Mesothelial cell of epicardium (in vitro differentiated cells): ENCODE data around the gene MGST1. TPM values are rescaled to one million over a fixed set of nuclear protein-coding genes. Genes with fewer than 3 reads are reported as not detected.
"Not testable (repeated sequence)": the region's sequence is repeated elsewhere in the genome, so short reads cannot be mapped to it uniquely, and the experiment has no call there.

Experiments used
- DNase-seq, 2 experiments: peaks; one replicate each; pipeline ENCODE4 v3.0.0; 2021; ENCODE audit warnings: low spot score in 2 of 2; ENCODE audit not compliant: unreplicated experiment in 2 of 2
- H3K27ac Mint-ChIP-seq: 2 replicates; pipeline ENCODE4 v1.8.0; 2021; ENCODE audit warnings: mixed read lengths
- H3K27me3 Mint-ChIP-seq: 2 replicates; pipeline ENCODE4 v1.8.0; 2021; ENCODE audit warnings: low read depth, mixed read lengths
- H3K36me3 Mint-ChIP-seq: 2 replicates; pipeline ENCODE4 v1.8.0; 2021; ENCODE audit warnings: mixed read lengths
- H3K4me1 Mint-ChIP-seq: 2 replicates; pipeline ENCODE4 v1.8.0; 2021; ENCODE audit warnings: mixed read lengths
- H3K4me3 Mint-ChIP-seq: 2 replicates; pipeline ENCODE4 v1.8.0; 2021; ENCODE audit warnings: mild to moderate bottlenecking, moderate library complexity, mixed read lengths
- H3K9me3 Mint-ChIP-seq: 2 replicates; pipeline ENCODE4 v1.8.0; 2021; ENCODE audit warnings: mixed read lengths
- total RNA-seq: library from RNA; stranded (reverse); gene quantifications from 3 replicates; pipeline ENCODE4 v1.2.1, GENCODE V29; 2021
- TF ChIP-seq, protein P1 (sequence below): fragments of 200-600 bp; sonication (generic); IDR thresholded peaks from one replicate; pipeline ENCODE4 v1.5.0; 2021; ENCODE audit warnings: antibody characterized with exemption; ENCODE audit not compliant: unreplicated experiment

Gene MGST1
- total RNA-seq, 1 donor from 2014 or later, result 24.0 TPM

GRCh38 chr12:16389594-16389993 is 42.1 kb downstream of the MGST1 start:
- Mint-ChIP-seq H3K4me1 (no peaks in the 10 kb centered on the region), H3K4me3 (no peak overlapping the region), H3K9me3 (peaks cover 20% of the 10 kb centered on the region), H3K27me3 (no peaks in the 10 kb centered on the region), H3K36me3 (no peaks in the 10 kb centered on the region), H3K27ac (no peak overlapping the region)
- TF ChIP-seq, protein P1, sequence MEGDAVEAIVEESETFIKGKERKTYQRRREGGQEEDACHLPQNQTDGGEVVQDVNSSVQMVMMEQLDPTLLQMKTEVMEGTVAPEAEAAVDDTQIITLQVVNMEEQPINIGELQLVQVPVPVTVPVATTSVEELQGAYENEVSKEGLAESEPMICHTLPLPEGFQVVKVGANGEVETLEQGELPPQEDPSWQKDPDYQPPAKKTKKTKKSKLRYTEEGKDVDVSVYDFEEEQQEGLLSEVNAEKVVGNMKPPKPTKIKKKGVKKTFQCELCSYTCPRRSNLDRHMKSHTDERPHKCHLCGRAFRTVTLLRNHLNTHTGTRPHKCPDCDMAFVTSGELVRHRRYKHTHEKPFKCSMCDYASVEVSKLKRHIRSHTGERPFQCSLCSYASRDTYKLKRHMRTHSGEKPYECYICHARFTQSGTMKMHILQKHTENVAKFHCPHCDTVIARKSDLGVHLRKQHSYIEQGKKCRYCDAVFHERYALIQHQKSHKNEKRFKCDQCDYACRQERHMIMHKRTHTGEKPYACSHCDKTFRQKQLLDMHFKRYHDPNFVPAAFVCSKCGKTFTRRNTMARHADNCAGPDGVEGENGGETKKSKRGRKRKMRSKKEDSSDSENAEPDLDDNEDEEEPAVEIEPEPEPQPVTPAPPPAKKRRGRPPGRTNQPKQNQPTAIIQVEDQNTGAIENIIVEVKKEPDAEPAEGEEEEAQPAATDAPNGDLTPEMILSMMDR, result no peak
- no peak for DNase-seq

DNA sequence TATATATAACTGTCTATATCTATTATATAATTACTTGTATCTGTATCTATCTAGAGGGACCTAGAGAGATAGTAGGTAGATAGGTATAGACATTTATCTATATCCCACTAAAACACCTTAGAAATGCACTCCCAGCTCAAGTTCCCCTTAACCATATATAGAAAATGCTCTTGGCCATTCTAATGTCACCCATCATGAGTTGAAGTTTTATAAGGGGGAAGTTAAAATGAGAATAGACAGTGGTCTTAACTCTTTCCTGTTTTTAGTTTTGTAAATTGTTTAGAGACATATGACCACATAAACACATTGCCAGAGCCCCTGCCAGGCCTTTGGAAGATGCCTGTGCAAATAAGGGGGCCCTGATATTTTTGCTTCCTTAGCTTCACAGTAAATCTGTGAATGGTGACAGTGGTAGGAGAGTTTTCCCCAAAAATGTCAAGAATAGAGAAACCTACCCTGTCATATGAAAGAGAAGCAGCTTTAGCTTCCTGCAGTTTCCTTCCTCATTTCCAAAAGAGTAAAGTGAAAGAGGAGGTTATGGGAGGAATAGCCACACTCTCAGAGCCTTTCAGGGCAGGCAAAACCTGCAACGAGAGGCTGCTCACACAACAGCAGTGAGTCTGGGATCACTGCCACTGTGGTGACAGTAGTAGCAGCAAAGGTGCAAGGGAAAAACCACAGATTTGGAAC is 45.5 kb downstream of the MGST1 start:
- no peak overlapping the region for H3K27ac Mint-ChIP-seq
- peaks cover 43% of the 10 kb centered on the region for H3K9me3 Mint-ChIP-seq
- no peak overlapping the region for H3K4me3 Mint-ChIP-seq
- DNase-seq, result no peak
- TF ChIP-seq, protein P1, result no peak
- no peaks in the 10 kb centered on the region for H3K27me3 Mint-ChIP-seq
- H3K36me3 Mint-ChIP-seq, result no peaks in the 10 kb centered on the region
- H3K4me1 Mint-ChIP-seq, result no peaks in the 10 kb centered on the region

DNA sequence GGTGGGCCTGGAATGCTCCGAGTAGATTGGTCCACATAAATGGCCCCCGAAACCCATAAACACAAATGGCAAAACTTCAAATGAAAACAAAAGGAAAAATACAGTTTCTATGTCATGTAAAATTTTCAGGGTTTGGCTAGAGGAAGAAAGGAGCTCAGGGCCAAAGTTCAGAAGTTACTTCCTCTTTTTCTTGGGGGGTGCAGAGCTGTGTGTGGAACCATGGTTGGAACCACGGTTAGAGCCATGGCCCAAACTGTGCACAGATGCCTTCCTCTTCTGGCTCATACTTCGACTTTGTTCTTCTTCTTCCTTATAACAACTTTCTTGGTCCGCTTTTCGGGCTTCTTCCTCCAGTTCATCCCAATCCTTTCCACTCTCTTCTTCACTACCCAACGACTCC is 51.7 kb downstream of the MGST1 start:
- Mint-ChIP-seq H3K27ac (no peak overlapping the region), H3K4me3 (no peak overlapping the region), H3K27me3 (no peaks in the 10 kb centered on the region), H3K36me3 (no peaks in the 10 kb centered on the region), H3K9me3 (peaks cover 35% of the 10 kb centered on the region), H3K4me1 (no peaks in the 10 kb centered on the region)
- TF ChIP-seq, protein P1, result no peak
- no peak for DNase-seq

GRCh38 chr12:16401835-16402234 is 54.4 kb downstream of the MGST1 start:
- not testable (repeated sequence) for H3K4me3 Mint-ChIP-seq, H3K36me3 Mint-ChIP-seq, H3K27ac Mint-ChIP-seq, DNase-seq, H3K27me3 Mint-ChIP-seq, H3K4me1 Mint-ChIP-seq
- H3K9me3 Mint-ChIP-seq, result peaks cover 18% of the 10 kb centered on the region

DNA sequence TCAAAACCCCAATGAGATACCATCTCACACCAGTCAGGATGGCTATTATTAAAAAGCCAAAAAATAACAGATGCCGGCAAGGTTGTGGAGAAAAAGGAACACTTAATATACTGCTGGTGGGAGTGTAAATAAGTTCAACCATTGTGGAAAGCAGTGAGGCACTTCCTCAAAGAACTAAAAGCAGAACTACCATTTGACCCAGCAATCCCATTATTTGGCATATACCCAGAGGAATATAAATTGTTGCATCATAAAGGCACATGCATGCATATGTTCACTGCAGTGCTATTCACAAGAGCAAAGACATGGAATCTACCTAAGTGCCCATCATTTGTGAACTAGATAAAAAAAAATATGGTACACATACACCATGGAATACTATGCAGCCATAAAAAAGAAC is 59.9 kb downstream of the MGST1 start:
- peaks cover 15% of the 10 kb centered on the region for H3K9me3 Mint-ChIP-seq
- TF ChIP-seq, protein P1, result no peak
- no peak overlapping the region for H3K4me3 Mint-ChIP-seq
- no peaks in the 10 kb centered on the region for H3K27me3 Mint-ChIP-seq
- no peak for DNase-seq
- H3K27ac Mint-ChIP-seq, result no peak overlapping the region
- H3K4me1 Mint-ChIP-seq, result no peaks in the 10 kb centered on the region
- no peaks in the 10 kb centered on the region for H3K36me3 Mint-ChIP-seq

Other genes starting within 250 kb of the MGST1 start
- not detected in 3 replicates for gene SLC15A5, start 70.0 kb upstream of the MGST1 start, total RNA-seq